Peyer's patch (tissue), 4 donors: ENCODE measurements around the gene ARMH4.

Experiments used
- CTCF ChIP-seq, 6 experiments: fragments of 450-650 bp in 4 of 6; fragments of 200-600 bp in 2 of 6; sonication (generic) in 1 of 6; IDR thresholded peaks; one replicate each; pipeline ENCODE4 v1.5.1; 2017 to 2019; ENCODE audit warnings: antibody characterized with exemption in 6 of 6, mild to moderate bottlenecking in 3 of 6, moderate library complexity in 1 of 6
- POLR2A ChIP-seq, 2 donors: fragments of 450-650 bp; IDR thresholded peaks; one replicate each; pipeline ENCODE4 v1.5.1; 2017; ENCODE audit warnings: antibody characterized with exemption in 2 of 2, mild to moderate bottlenecking in 2 of 2, moderate library complexity in 2 of 2

GRCh38 chr14:57970175-57970574 lies 181.8 kb downstream of the ARMH4 start:
- TF ChIP-seq CTCF (IDR thresholded peaks at IDR 0.05), result no peak
- TF ChIP-seq POLR2A (IDR thresholded peaks at IDR 0.05), result no peak
